Testis (tissue), 3 donors: ENCODE results near the gene INTS6. TPM values are rescaled to one million over a fixed set of nuclear protein-coding genes. Genes with fewer than 3 reads are reported as not detected.

Source experiments
- DNase-seq: peaks from one replicate; pipeline ENCODE4 v3.0.0-alpha.2; 2019
- H3K27ac ChIP-seq, 2 donors: fragments of 200-600 bp; sonication (generic); one replicate each; pipeline ENCODE4 v1.5.1; 2019
- H3K27me3 ChIP-seq: fragments of 200-600 bp; sonication (generic); one replicate; pipeline ENCODE4 v1.5.1; 2019
- H3K36me3 ChIP-seq: fragments of 200-600 bp; sonication (generic); one replicate; pipeline ENCODE4 v1.5.1; 2017; ENCODE audit warnings: low read depth; ENCODE audit errors: missing control alignments
- H3K4me1 ChIP-seq: fragments of 200-600 bp; sonication (generic); one replicate; pipeline ENCODE4 v1.5.1; 2019
- H3K4me3 ChIP-seq, 2 donors: fragments of 200-600 bp; sonication (generic); one replicate each; pipeline ENCODE4 v1.5.1; 2017 to 2019
- H3K9me3 ChIP-seq: fragments of 200-600 bp; sonication (generic); one replicate; pipeline ENCODE4 v1.5.1; 2017
- POLR2A ChIP-seq: fragments of 450-650 bp; IDR thresholded peaks from one replicate; pipeline ENCODE4 v1.6.1; 2017; ENCODE audit warnings: antibody characterized with exemption, mild to moderate bottlenecking, moderate library complexity
- WGBS, 2 donors: methylation state at CpG; one replicate each; pipeline ENCODE4 v1.1.5; 2018; 5-methylcytosine and 5-hydroxymethylcytosine counted together
- intact Hi-C: fragments of 100-400 bp; cut with DNase I; formaldehyde crosslinking; loops from one replicate; pipeline ENCODE4 v1.15.1; 2023; ENCODE audit warnings: low total_unique reads
- polyA plus RNA-seq: library from polyadenylated mRNA; stranded (reverse); fragments of 350-450 nt; fragmentation: Illumina TruSeq; extraction: RNeasy Lipid Tissue Mini Kit (QIAGEN cat#74804); gene quantifications from one replicate; pipeline ENCODE4 v1.2.3, GENCODE V29; 2014; ENCODE audit warnings: low read depth, low replicate concordance; ENCODE audit not compliant: insufficient read depth
- total RNA-seq, 2 donors: library from RNA; depleted of rRNA; stranded (reverse); fragments of >200 nt; gene quantifications; one replicate each; pipeline ENCODE4 v1.2.3, GENCODE V29; 2016
- TF ChIP-seq, protein P1 (sequence below), 3 experiments: fragments of 450-650 bp in 2 of 3; fragments of 200-600 bp in 1 of 3; sonication (generic) in 1 of 3; IDR thresholded peaks; one replicate each; pipeline ENCODE4 v1.5.1; 2016 to 2019; ENCODE audit warnings: antibody characterized with exemption in 3 of 3, mild to moderate bottlenecking in 2 of 3, moderate library complexity in 1 of 3

INTS6 gene
- total and polyA plus RNA-seq, 3 donors from 2014 or later: 97.6 to 132 (median 130) TPM

DNA sequence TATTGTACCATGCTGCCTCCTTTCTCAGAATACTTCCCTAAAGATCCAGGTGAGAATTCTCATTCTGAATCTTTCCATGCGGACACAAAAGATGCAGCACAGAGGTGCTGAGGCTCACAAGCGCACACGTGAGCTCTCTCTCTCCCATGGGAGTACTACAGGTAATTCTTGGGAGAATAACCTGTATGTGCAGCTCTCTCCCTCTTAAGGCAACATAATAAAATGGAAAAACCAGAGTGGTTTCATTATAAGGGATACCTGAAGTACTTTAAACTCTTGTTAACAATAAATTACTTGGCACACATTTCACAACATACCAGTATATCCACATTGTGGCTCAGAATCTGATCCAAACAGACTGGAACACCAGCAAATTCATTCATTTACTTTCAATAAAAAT is 40.4 kb downstream of the INTS6 start:
- H3K9me3 ChIP-seq: no peaks in the 10 kb centered on the region
- WGBS, 2 donors: 90 to 95% methylated on average over 3 of the region's 3 CpGs
- intact Hi-C loops: no loop called here
- H3K36me3 ChIP-seq: no peaks in the 10 kb centered on the region
- no peaks in the 10 kb centered on the region for H3K4me1 ChIP-seq
- H3K4me3 ChIP-seq: no peak overlapping the region
- TF ChIP-seq, protein P1, sequence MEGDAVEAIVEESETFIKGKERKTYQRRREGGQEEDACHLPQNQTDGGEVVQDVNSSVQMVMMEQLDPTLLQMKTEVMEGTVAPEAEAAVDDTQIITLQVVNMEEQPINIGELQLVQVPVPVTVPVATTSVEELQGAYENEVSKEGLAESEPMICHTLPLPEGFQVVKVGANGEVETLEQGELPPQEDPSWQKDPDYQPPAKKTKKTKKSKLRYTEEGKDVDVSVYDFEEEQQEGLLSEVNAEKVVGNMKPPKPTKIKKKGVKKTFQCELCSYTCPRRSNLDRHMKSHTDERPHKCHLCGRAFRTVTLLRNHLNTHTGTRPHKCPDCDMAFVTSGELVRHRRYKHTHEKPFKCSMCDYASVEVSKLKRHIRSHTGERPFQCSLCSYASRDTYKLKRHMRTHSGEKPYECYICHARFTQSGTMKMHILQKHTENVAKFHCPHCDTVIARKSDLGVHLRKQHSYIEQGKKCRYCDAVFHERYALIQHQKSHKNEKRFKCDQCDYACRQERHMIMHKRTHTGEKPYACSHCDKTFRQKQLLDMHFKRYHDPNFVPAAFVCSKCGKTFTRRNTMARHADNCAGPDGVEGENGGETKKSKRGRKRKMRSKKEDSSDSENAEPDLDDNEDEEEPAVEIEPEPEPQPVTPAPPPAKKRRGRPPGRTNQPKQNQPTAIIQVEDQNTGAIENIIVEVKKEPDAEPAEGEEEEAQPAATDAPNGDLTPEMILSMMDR (IDR thresholded peaks at IDR 0.05): no peak
- no peak for TF ChIP-seq POLR2A
- no peak overlapping the region for H3K27ac ChIP-seq
- no peaks in the 10 kb centered on the region for H3K27me3 ChIP-seq
- DNase-seq: no peak

GRCh38 chr13:51405176-51405575 is 47.7 kb downstream of the INTS6 start:
- Histone ChIP-seq H3K4me3 (no peak overlapping the region), H3K36me3 (no peaks in the 10 kb centered on the region), H3K27me3 (no peaks in the 10 kb centered on the region), H3K4me1 (no peaks in the 10 kb centered on the region), H3K9me3 (no peaks in the 10 kb centered on the region), H3K27ac (no peak overlapping the region)
- intact Hi-C loops: no loop called here
- 65 to 70% methylated on average over 2 of the region's 2 CpGs for WGBS, 2 donors
- no peak for DNase-seq
- TF ChIP-seq, protein P1 (IDR thresholded peaks at IDR 0.05): no peak
- TF ChIP-seq POLR2A: no peak

DNA sequence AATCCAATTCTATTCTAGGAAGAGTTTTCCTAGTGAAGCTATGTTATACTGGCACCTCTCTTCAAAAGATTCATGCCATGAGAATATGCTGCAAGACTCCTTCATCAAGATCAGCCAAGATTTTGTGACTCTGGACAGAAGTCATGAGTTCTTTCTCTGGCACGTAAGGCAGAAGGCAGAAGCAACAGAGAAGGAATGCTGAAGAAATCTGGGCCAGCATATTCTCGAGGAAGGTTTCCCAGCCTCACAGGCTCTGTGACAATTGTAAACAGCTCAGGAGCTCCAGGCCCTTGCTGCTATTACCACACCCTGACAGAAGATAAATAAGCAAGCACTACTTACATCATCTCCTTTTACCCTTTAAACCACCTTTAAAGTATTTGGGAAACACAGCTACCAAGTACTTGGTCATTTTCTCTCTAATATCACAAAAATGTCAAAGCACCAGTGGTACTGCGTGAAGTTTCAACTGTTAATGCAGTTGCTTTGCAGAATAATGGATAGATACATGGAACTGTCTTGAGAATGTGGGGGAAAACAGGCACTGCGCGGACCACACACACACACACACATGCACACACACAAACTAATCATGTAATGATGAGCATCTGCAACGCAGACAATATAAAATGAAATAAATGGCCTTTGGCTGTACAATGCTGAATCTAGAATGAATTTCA is 55.4 kb downstream of the INTS6 start:
- Histone ChIP-seq H3K27ac (no peak overlapping the region), H3K9me3 (no peaks in the 10 kb centered on the region), H3K27me3 (no peaks in the 10 kb centered on the region), H3K36me3 (no peaks in the 10 kb centered on the region), H3K4me3 (no peak overlapping the region), H3K4me1 (no peaks in the 10 kb centered on the region)
- 75 to 79% methylated on average over 6 of the region's 6 CpGs for WGBS, 2 donors
- TF ChIP-seq, protein P1 (IDR thresholded peaks at IDR 0.05): no peak
- no peak for TF ChIP-seq POLR2A
- intact Hi-C loops: no loop called here
- no peak for DNase-seq

- H3K4me1 ChIP-seq: no peaks in the 10 kb centered on the region
- intact Hi-C loops: no loop called here
- no peaks in the 10 kb centered on the region for H3K36me3 ChIP-seq
- no peak for DNase-seq
- H3K4me3 ChIP-seq: no peak overlapping the region
- H3K27ac ChIP-seq: no peak overlapping the region
- H3K9me3 ChIP-seq: no peaks in the 10 kb centered on the region
- WGBS, 2 donors: 82 to 87% methylated on average over 2 of the region's 2 CpGs
- TF ChIP-seq, protein P1 (IDR thresholded peaks at IDR 0.05): no peak
- no peak for TF ChIP-seq POLR2A
- no peaks in the 10 kb centered on the region for H3K27me3 ChIP-seq
These were observed 56.5 kb downstream of the INTS6 start for GRCh38 chr13:51396352-51396751.

GRCh38 chr13:51394724-51395123 is 58.1 kb downstream of the INTS6 start:
- Histone ChIP-seq H3K27me3 (no peaks in the 10 kb centered on the region), H3K4me3 (no peak overlapping the region), H3K36me3 (no peaks in the 10 kb centered on the region), H3K4me1 (no peaks in the 10 kb centered on the region), H3K9me3 (no peaks in the 10 kb centered on the region), H3K27ac (no peak overlapping the region)
- intact Hi-C loops: no loop called here
- DNase-seq: no peak
- TF ChIP-seq POLR2A: no peak
- TF ChIP-seq, protein P1 (IDR thresholded peaks at IDR 0.05): no peak
